Neural progenitor cell (in vitro differentiated cells): ENCODE measurements around the gene CD300LG. TPM values are rescaled to one million over a fixed set of nuclear protein-coding genes. Genes with fewer than 3 reads are reported as not detected.
"Not testable (repeated sequence)": the region's sequence is repeated elsewhere in the genome, so short reads cannot be mapped to it uniquely, and the experiment has no call there.

ENCODE experiments used
- DNase-seq: peaks from one replicate; pipeline ENCODE4 v3.0.0-alpha.2; 2016; ENCODE audit warnings: low spot score
- H2AFZ ChIP-seq: fragments of 200-600 bp; sonication (generic); replicated peaks from 2 replicates; pipeline ENCODE4 v1.6.1; 2016; ENCODE audit warnings: antibody characterized with exemption
- H3F3A ChIP-seq: fragments of 200-600 bp; sonication (generic); 2 replicates; pipeline ENCODE4 v1.6.1; 2016; ENCODE audit warnings: antibody characterized with exemption, low read depth
- H3K27ac ChIP-seq: fragments of 200-600 bp; sonication (generic); 2 replicates; pipeline ENCODE4 v1.5.1; 2016; ENCODE audit warnings: mild to moderate bottlenecking
- H3K27me3 ChIP-seq: fragments of 200-600 bp; sonication (generic); 2 replicates; pipeline ENCODE4 v1.6.1; 2016; ENCODE audit warnings: mild to moderate bottlenecking, moderate library complexity
- H3K36me3 ChIP-seq: fragments of 200-600 bp; sonication (generic); 2 replicates; pipeline ENCODE4 v1.5.1; 2016
- H3K4me1 ChIP-seq: fragments of 200-600 bp; sonication (generic); 2 replicates; pipeline ENCODE4 v1.6.1; 2016; ENCODE audit warnings: mixed run types
- H3K4me2 ChIP-seq: fragments of 200-600 bp; sonication (generic); 2 replicates; pipeline ENCODE4 v1.6.1; 2016
- H3K4me3 ChIP-seq: fragments of 200-600 bp; sonication (generic); 2 replicates; pipeline ENCODE4 v1.5.1; 2016
- H3K79me2 ChIP-seq: fragments of 200-600 bp; sonication (generic); 2 replicates; pipeline ENCODE4 v1.6.1; 2016; ENCODE audit warnings: low read depth
- H3K9ac ChIP-seq: fragments of 200-600 bp; sonication (generic); 2 replicates; pipeline ENCODE4 v1.6.1; 2016
- H3K9me3 ChIP-seq: fragments of 200-600 bp; sonication (generic); 2 replicates; pipeline ENCODE4 v1.5.1; 2016; ENCODE audit warnings: low read depth
- H4K20me1 ChIP-seq: fragments of 200-600 bp; sonication (generic); 2 replicates; pipeline ENCODE4 v1.6.1; 2016; ENCODE audit warnings: low read depth
- H3K27ac Mint-ChIP-seq: 3 replicates; pipeline ENCODE4 v1.8.0; 2021; ENCODE audit warnings: mixed read lengths
- H3K27me3 Mint-ChIP-seq: 2 replicates; pipeline ENCODE4 v1.8.0; 2022; ENCODE audit warnings: low read depth, mild to moderate bottlenecking, inconsistent platforms, moderate library complexity, mixed read lengths; ENCODE audit not compliant: insufficient read depth
- H3K36me3 Mint-ChIP-seq: 3 replicates; pipeline ENCODE4 v1.8.0; 2021; ENCODE audit warnings: mixed read lengths
- H3K4me1 Mint-ChIP-seq: 3 replicates; pipeline ENCODE4 v1.8.0; 2021; ENCODE audit warnings: mixed read lengths
- H3K4me3 Mint-ChIP-seq: 3 replicates; pipeline ENCODE4 v1.8.0; 2021; ENCODE audit warnings: mild to moderate bottlenecking, moderate library complexity, mixed read lengths
- H3K9me3 Mint-ChIP-seq: 3 replicates; pipeline ENCODE4 v1.8.0; 2020; ENCODE audit warnings: mixed read lengths
- EZH2 ChIP-seq: fragments of 200-600 bp; sonication (generic); IDR thresholded peaks from 2 replicates; pipeline ENCODE4 v1.6.1; 2017; ENCODE audit warnings: antibody characterized with exemption, mild to moderate bottlenecking, moderate library complexity
- EZH2phosphoT487 ChIP-seq: fragments of 200-600 bp; sonication (generic); IDR thresholded peaks from 2 replicates; pipeline ENCODE4 v1.6.1; 2017; ENCODE audit warnings: antibody characterized with exemption
- total RNA-seq: library from RNA; depleted of rRNA; stranded (reverse); fragments of >200 nt; gene quantifications from 2 replicates; pipeline ENCODE4 v1.2.3, GENCODE V29; 2015; ENCODE audit warnings: low replicate concordance
- TF ChIP-seq, protein P1 (sequence below): fragments of 200-600 bp; sonication (generic); IDR thresholded peaks from 2 replicates; pipeline ENCODE4 v1.5.1; 2017; ENCODE audit warnings: antibody characterized with exemption, mild to moderate bottlenecking

Gene CD300LG
- total RNA-seq, 1 donor from 2014 or later: not detected

- Histone ChIP-seq H3K79me2 (no peaks in the 10 kb centered on the region), H4K20me1 (peaks cover 21% of the 10 kb centered on the region), H3K27me3 (no peaks in the 10 kb centered on the region), H2AFZ (no peak overlapping the region), H3K9me3 (no peaks in the 10 kb centered on the region), H3F3A (no peaks in the 10 kb centered on the region), H3K9ac (no peak overlapping the region), H3K4me1 (peaks cover 15% of the 10 kb centered on the region), H3K27ac (no peak overlapping the region), H3K4me2 (no peak overlapping the region), H3K36me3 (no peaks in the 10 kb centered on the region), H3K4me3 (no peak overlapping the region)
- peaks cover 15% of the 10 kb centered on the region for H3K4me1 Mint-ChIP-seq
- TF ChIP-seq EZH2phosphoT487 (no peak), EZH2 (no peak)
- TF ChIP-seq, protein P1, sequence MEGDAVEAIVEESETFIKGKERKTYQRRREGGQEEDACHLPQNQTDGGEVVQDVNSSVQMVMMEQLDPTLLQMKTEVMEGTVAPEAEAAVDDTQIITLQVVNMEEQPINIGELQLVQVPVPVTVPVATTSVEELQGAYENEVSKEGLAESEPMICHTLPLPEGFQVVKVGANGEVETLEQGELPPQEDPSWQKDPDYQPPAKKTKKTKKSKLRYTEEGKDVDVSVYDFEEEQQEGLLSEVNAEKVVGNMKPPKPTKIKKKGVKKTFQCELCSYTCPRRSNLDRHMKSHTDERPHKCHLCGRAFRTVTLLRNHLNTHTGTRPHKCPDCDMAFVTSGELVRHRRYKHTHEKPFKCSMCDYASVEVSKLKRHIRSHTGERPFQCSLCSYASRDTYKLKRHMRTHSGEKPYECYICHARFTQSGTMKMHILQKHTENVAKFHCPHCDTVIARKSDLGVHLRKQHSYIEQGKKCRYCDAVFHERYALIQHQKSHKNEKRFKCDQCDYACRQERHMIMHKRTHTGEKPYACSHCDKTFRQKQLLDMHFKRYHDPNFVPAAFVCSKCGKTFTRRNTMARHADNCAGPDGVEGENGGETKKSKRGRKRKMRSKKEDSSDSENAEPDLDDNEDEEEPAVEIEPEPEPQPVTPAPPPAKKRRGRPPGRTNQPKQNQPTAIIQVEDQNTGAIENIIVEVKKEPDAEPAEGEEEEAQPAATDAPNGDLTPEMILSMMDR: no peak
- DNase-seq: no peak
- peaks cover 4% of the 10 kb centered on the region for H3K36me3 Mint-ChIP-seq
- H3K4me3 Mint-ChIP-seq: peak overlapping the region; percentile 73
- peaks cover 2% of the 10 kb centered on the region for H3K27me3 Mint-ChIP-seq
- no peaks in the 10 kb centered on the region for H3K9me3 Mint-ChIP-seq
- H3K27ac Mint-ChIP-seq: no peak overlapping the region
These were observed 45.1 kb downstream of the CD300LG start for GRCh38 chr17:43891851-43892646.

GRCh38 chr17:43892647-43892952 is 45.6 kb downstream of the CD300LG start:
- Histone ChIP-seq H3K4me2 (no peak overlapping the region), H3K4me1 (peaks cover 15% of the 10 kb centered on the region), H3K27ac (no peak overlapping the region), H3K36me3 (no peaks in the 10 kb centered on the region), H3K9ac (no peak overlapping the region), H4K20me1 (peaks cover 21% of the 10 kb centered on the region), H3K79me2 (no peaks in the 10 kb centered on the region), H3F3A (no peaks in the 10 kb centered on the region), H3K9me3 (no peaks in the 10 kb centered on the region), H3K4me3 (no peak overlapping the region), H3K27me3 (no peaks in the 10 kb centered on the region), H2AFZ (no peak overlapping the region)
- H3K4me3 Mint-ChIP-seq: no peak overlapping the region
- TF ChIP-seq EZH2phosphoT487 (no peak), EZH2 (no peak)
- TF ChIP-seq, protein P1: no peak
- DNase-seq: no peak
- H3K4me1 Mint-ChIP-seq: peaks cover 15% of the 10 kb centered on the region
- H3K9me3 Mint-ChIP-seq: no peaks in the 10 kb centered on the region
- H3K27me3 Mint-ChIP-seq: peaks cover 5% of the 10 kb centered on the region
- no peak overlapping the region for H3K27ac Mint-ChIP-seq
- H3K36me3 Mint-ChIP-seq: peaks cover 7% of the 10 kb centered on the region

GRCh38 chr17:43894494-43894893 is 47.5 kb downstream of the CD300LG start:
- H3K9me3 ChIP-seq, H3K36me3 ChIP-seq, H3F3A ChIP-seq, H3K4me3 ChIP-seq, H3K4me2 ChIP-seq, H3K79me2 ChIP-seq, H3K4me3 Mint-ChIP-seq, H3K27me3 ChIP-seq, H3K27me3 Mint-ChIP-seq, H2AFZ ChIP-seq, DNase-seq, H3K9ac ChIP-seq, H3K27ac Mint-ChIP-seq, H3K4me1 ChIP-seq, H3K36me3 Mint-ChIP-seq, H3K27ac ChIP-seq, H3K9me3 Mint-ChIP-seq: not testable (repeated sequence)
- peaks cover 15% of the 10 kb centered on the region for H3K4me1 Mint-ChIP-seq
- peaks cover 15% of the 10 kb centered on the region for H4K20me1 ChIP-seq

GRCh38 chr17:43897831-43898230 is 50.9 kb downstream of the CD300LG start:
- no peak for DNase-seq
- Histone ChIP-seq H3K4me3 (no peak overlapping the region), H3K79me2 (peaks cover 10% of the 10 kb centered on the region), H3K27ac (no peak overlapping the region), H3K9me3 (no peaks in the 10 kb centered on the region), H3K4me2 (no peak overlapping the region), H3K9ac (no peak overlapping the region), H2AFZ (no peak overlapping the region), H4K20me1 (peaks cover 10% of the 10 kb centered on the region), H3K4me1 (peaks cover 30% of the 10 kb centered on the region), H3K36me3 (no peaks in the 10 kb centered on the region), H3K27me3 (no peaks in the 10 kb centered on the region), H3F3A (peaks cover 16% of the 10 kb centered on the region)
- Mint-ChIP-seq H3K4me3 (peak overlapping the region; percentile 4), H3K36me3 (peaks cover 5% of the 10 kb centered on the region), H3K9me3 (no peaks in the 10 kb centered on the region), H3K27ac (no peak overlapping the region), H3K4me1 (peaks cover 35% of the 10 kb centered on the region), H3K27me3 (peaks cover 4% of the 10 kb centered on the region)
- no peak for TF ChIP-seq EZH2phosphoT487
- TF ChIP-seq, protein P1: no peak
- no peak for TF ChIP-seq EZH2
